CD8-positive, alpha-beta memory T cell (primary cell): ENCODE data around the gene ACE2. TPM values are rescaled to one million over a fixed set of nuclear protein-coding genes. Genes with fewer than 3 reads are reported as not detected.
A peak's percentile ranks its signal among the peaks of the same experiment; 100 is the strongest.

ENCODE experiments used
- CTCF ChIA-PET: fragments of 350-600 bp; sonication (Branson Sonifier 250); formaldehyde crosslinking; loops from one replicate; lab custom pipeline; 2021; ENCODE audit warnings: antibody characterized with exemption; lab: Charles Lee
- POLR2A ChIA-PET: fragments of 350-600 bp; sonication (Branson Sonifier 250); formaldehyde crosslinking; loops from one replicate; lab custom pipeline; 2021; ENCODE audit warnings: antibody characterized with exemption; lab: Charles Lee
- DNase-seq, 5 donors: peaks; one replicate each; pipeline versions ENCODE4 v3.0.0 to v3.0.0-alpha.2; 2020 to 2022; ENCODE audit warnings: mixed read lengths in 1 of 5
- H3K27ac ChIP-seq: one replicate; pipeline ENCODE4 v1.7.0; 2013; ENCODE audit warnings: low read depth, mild to moderate bottlenecking, low read length, moderate library complexity
- H3K27me3 ChIP-seq: 2 replicates; pipeline ENCODE4 v1.7.0; 2013; ENCODE audit warnings: low read length, mild to moderate bottlenecking; ENCODE audit not compliant: insufficient read depth, poor library complexity, severe bottlenecking
- H3K36me3 ChIP-seq: 2 replicates; pipeline ENCODE4 v1.7.0; 2013; ENCODE audit warnings: mild to moderate bottlenecking, low read length, moderate library complexity; ENCODE audit not compliant: insufficient read depth
- H3K4me1 ChIP-seq: 2 replicates; pipeline ENCODE4 v1.7.0; 2013; ENCODE audit warnings: mild to moderate bottlenecking, low read length, moderate library complexity; ENCODE audit not compliant: insufficient read depth
- H3K4me3 ChIP-seq: 2 replicates; pipeline ENCODE4 v1.7.0; 2013; ENCODE audit warnings: mild to moderate bottlenecking, low read length
- H3K9me3 ChIP-seq: 2 replicates; pipeline ENCODE4 v1.7.0; 2013; ENCODE audit warnings: mild to moderate bottlenecking, low read length
- H3K27ac Mint-ChIP-seq, 8 donors: one replicate each; pipeline ENCODE4 v1.8.0; 2020 to 2021; ENCODE audit warnings: mixed read lengths in 8 of 8, mild to moderate bottlenecking in 6 of 8, inconsistent platforms in 3 of 8, moderate library complexity in 3 of 8
- H3K27me3 Mint-ChIP-seq, 2 donors: one replicate each; pipeline ENCODE4 v1.8.0; 2020 to 2021; ENCODE audit warnings: mixed read lengths in 2 of 2, mild to moderate bottlenecking in 1 of 2, moderate library complexity in 1 of 2
- H3K36me3 Mint-ChIP-seq, 3 donors: one replicate each; pipeline ENCODE4 v1.8.0; 2020 to 2021; ENCODE audit warnings: mixed read lengths in 3 of 3, inconsistent platforms in 1 of 3, mild to moderate bottlenecking in 1 of 3
- H3K4me1 Mint-ChIP-seq, 3 donors: one replicate each; pipeline ENCODE4 v1.8.0; 2020 to 2021; ENCODE audit warnings: mixed read lengths in 3 of 3, inconsistent platforms in 1 of 3, mild to moderate bottlenecking in 1 of 3
- H3K4me3 Mint-ChIP-seq, 7 donors: one replicate each; pipeline ENCODE4 v1.8.0; 2020 to 2021; ENCODE audit warnings: mixed read lengths in 7 of 7, mild to moderate bottlenecking in 6 of 7, moderate library complexity in 4 of 7, inconsistent platforms in 2 of 7
- H3K9me3 Mint-ChIP-seq, 5 donors: one replicate each; pipeline ENCODE4 v1.8.0; 2020 to 2022; ENCODE audit warnings: mixed read lengths in 5 of 5, mild to moderate bottlenecking in 3 of 5, moderate library complexity in 2 of 5, inconsistent platforms in 1 of 5
- polyA plus RNA-seq: library from polyadenylated mRNA; unstranded; fragments of 300-500 nt; fragmentation: Illumina TruSeq; gene quantifications from one replicate; pipeline ENCODE4 v1.2.3, GENCODE V29; 2021
- total RNA-seq, 2 experiments: library from RNA; stranded (reverse); gene quantifications; one replicate each; pipeline ENCODE4 v1.2.3, GENCODE V29; 2021

ACE2 gene
- total and polyA plus RNA-seq, 3 experiments from 2014 or later, result not detected

GRCh38 chrX:15570145-15570544 is 30.6 kb downstream of the ACE2 start:
- Mint-ChIP-seq H3K27me3 (peaks cover 28 to 30% of the 10 kb centered on the region in 2 donors), H3K27ac (peak overlapping the region in 1 of 8 donors; percentile 4), H3K36me3 (peaks cover 0 to 2% (median 0%) of the 10 kb centered on the region in 3 donors), H3K4me3 (no peak overlapping the region), H3K9me3 (no peaks in the 10 kb centered on the region), H3K4me1 (peaks cover 0 to 18% (median 7%) of the 10 kb centered on the region in 3 donors)
- DNase-seq, result no peak
- Histone ChIP-seq H3K4me1 (no peaks in the 10 kb centered on the region), H3K27ac (no peak overlapping the region), H3K36me3 (no peaks in the 10 kb centered on the region), H3K4me3 (no peak overlapping the region), H3K9me3 (no peaks in the 10 kb centered on the region), H3K27me3 (no peaks in the 10 kb centered on the region)
- CTCF ChIA-PET, result no interaction called here
- POLR2A ChIA-PET, result no interaction called here

- H3K27ac ChIP-seq, result no peak overlapping the region
- CTCF ChIA-PET, result no interaction called here
- no peaks in the 10 kb centered on the region for H3K9me3 Mint-ChIP-seq
Measured at GRCh38 chrX:15567886-15568616, 32.7 kb downstream of the ACE2 start.

GRCh38 chrX:15567267-15567666 is 33.5 kb downstream of the ACE2 start:
- H3K27me3 Mint-ChIP-seq, result peaks cover 25 to 29% of the 10 kb centered on the region in 2 donors
- ChIA-PET POLR2A (no interaction called here), CTCF (no interaction called here)
- Histone ChIP-seq H3K4me3 (no peak overlapping the region), H3K27me3 (no peaks in the 10 kb centered on the region), H3K27ac (no peak overlapping the region), H3K9me3 (no peaks in the 10 kb centered on the region), H3K4me1 (no peaks in the 10 kb centered on the region), H3K36me3 (no peaks in the 10 kb centered on the region)
- H3K4me1 Mint-ChIP-seq, result peaks cover 0 to 18% (median 7%) of the 10 kb centered on the region in 3 donors
- H3K36me3 Mint-ChIP-seq, result peaks cover 0 to 2% (median 0%) of the 10 kb centered on the region in 3 donors
- no peaks in the 10 kb centered on the region for H3K9me3 Mint-ChIP-seq
- H3K27ac Mint-ChIP-seq, result peak overlapping the region in 7 of 8 donors; percentile 68 to 94 (median 87)
- peak overlapping the region in 4 of 7 donors; percentile 38 to 67 (median 45) for H3K4me3 Mint-ChIP-seq
- DNase-seq, result no peak

More at GRCh38 chrX:15567886-15568616, 32.7 kb downstream of the ACE2 start:
- H3K4me3 ChIP-seq, result no peak overlapping the region
- Mint-ChIP-seq H3K27me3 (peaks cover 27 to 29% of the 10 kb centered on the region in 2 donors), H3K36me3 (peaks cover 0 to 2% (median 0%) of the 10 kb centered on the region in 3 donors), H3K4me1 (peaks cover 0 to 18% (median 7%) of the 10 kb centered on the region in 3 donors), H3K4me3 (peak overlapping the region in 3 of 7 donors; percentile 8 to 37 (median 13)), H3K27ac (peak overlapping the region in 3 of 8 donors; percentile 80 to 94 (median 87))
- H3K9me3 ChIP-seq, result no peaks in the 10 kb centered on the region
- no peak for DNase-seq
- POLR2A ChIA-PET, result no interaction called here
- no peaks in the 10 kb centered on the region for H3K36me3 ChIP-seq
- no peaks in the 10 kb centered on the region for H3K27me3 ChIP-seq
- no peaks in the 10 kb centered on the region for H3K4me1 ChIP-seq

GRCh38 chrX:15566244-15566643 is 34.5 kb downstream of the ACE2 start:
- Mint-ChIP-seq H3K4me3 (peak overlapping the region in 2 of 7 donors; percentile 1 to 3), H3K4me1 (peaks cover 0 to 18% (median 7%) of the 10 kb centered on the region in 3 donors), H3K36me3 (peaks cover 0 to 2% (median 0%) of the 10 kb centered on the region in 3 donors), H3K27me3 (peaks cover 26 to 28% of the 10 kb centered on the region in 2 donors), H3K9me3 (no peaks in the 10 kb centered on the region), H3K27ac (peak overlapping the region in 3 of 8 donors; percentile 44 to 94 (median 80))
- no peaks in the 10 kb centered on the region for H3K9me3 ChIP-seq
- no peaks in the 10 kb centered on the region for H3K27me3 ChIP-seq
- no peaks in the 10 kb centered on the region for H3K4me1 ChIP-seq
- H3K4me3 ChIP-seq, result no peak overlapping the region
- no peak for DNase-seq
- no peaks in the 10 kb centered on the region for H3K36me3 ChIP-seq
- H3K27ac ChIP-seq, result no peak overlapping the region
- POLR2A ChIA-PET, result no interaction called here
- CTCF ChIA-PET, result no interaction called here

GRCh38 chrX:15564981-15565579 is 35.7 kb downstream of the ACE2 start:
- peak in 1 of 5 donors; percentile 3 for DNase-seq
- H3K27me3 ChIP-seq, result no peaks in the 10 kb centered on the region
- H3K36me3 Mint-ChIP-seq, result peaks cover 0 to 2% (median 0%) of the 10 kb centered on the region in 3 donors
- no peak overlapping the region for H3K4me3 Mint-ChIP-seq
- no peaks in the 10 kb centered on the region for H3K9me3 Mint-ChIP-seq
- no peaks in the 10 kb centered on the region for H3K9me3 ChIP-seq
- no peaks in the 10 kb centered on the region for H3K36me3 ChIP-seq
- no peaks in the 10 kb centered on the region for H3K4me1 ChIP-seq
- peaks cover 20 to 24% of the 10 kb centered on the region in 2 donors for H3K27me3 Mint-ChIP-seq
- ChIA-PET POLR2A (no interaction called here), CTCF (no interaction called here)
- H3K4me3 ChIP-seq, result no peak overlapping the region
- H3K27ac ChIP-seq, result no peak overlapping the region
- H3K27ac Mint-ChIP-seq, result no peak overlapping the region
- H3K4me1 Mint-ChIP-seq, result peaks cover 0 to 18% (median 7%) of the 10 kb centered on the region in 3 donors

- DNase-seq, result no peak
- Mint-ChIP-seq H3K27me3 (peaks cover 21 to 24% of the 10 kb centered on the region in 2 donors), H3K36me3 (peaks cover 0 to 2% (median 0%) of the 10 kb centered on the region in 3 donors), H3K27ac (no peak overlapping the region), H3K9me3 (peaks cover 0 to 2% (median 0%) of the 10 kb centered on the region in 5 donors), H3K4me1 (peaks cover 0 to 18% (median 5%) of the 10 kb centered on the region in 3 donors), H3K4me3 (no peak overlapping the region)
- Histone ChIP-seq H3K4me3 (no peak overlapping the region), H3K9me3 (no peaks in the 10 kb centered on the region), H3K4me1 (no peaks in the 10 kb centered on the region), H3K27me3 (no peaks in the 10 kb centered on the region), H3K36me3 (no peaks in the 10 kb centered on the region), H3K27ac (no peak overlapping the region)
- ChIA-PET CTCF (no interaction called here), POLR2A (no interaction called here)
Measured at GRCh38 chrX:15563056-15563455, 37.7 kb downstream of the ACE2 start.

GRCh38 chrX:15560924-15561323 is 39.8 kb downstream of the ACE2 start:
- no peaks in the 10 kb centered on the region for H3K36me3 ChIP-seq
- no peaks in the 10 kb centered on the region for H3K4me1 ChIP-seq
- H3K9me3 ChIP-seq, result no peaks in the 10 kb centered on the region
- H3K27me3 ChIP-seq, result no peaks in the 10 kb centered on the region
- no peak overlapping the region for H3K27ac Mint-ChIP-seq
- CTCF ChIA-PET, result no interaction called here
- peaks cover 19 to 20% of the 10 kb centered on the region in 2 donors for H3K27me3 Mint-ChIP-seq
- DNase-seq, result no peak
- peaks cover 0 to 2% (median 0%) of the 10 kb centered on the region in 5 donors for H3K9me3 Mint-ChIP-seq
- peaks cover 0 to 6% (median 0%) of the 10 kb centered on the region in 3 donors for H3K4me1 Mint-ChIP-seq
- no peaks in the 10 kb centered on the region for H3K36me3 Mint-ChIP-seq
- no peak overlapping the region for H3K4me3 ChIP-seq
- no peak overlapping the region for H3K27ac ChIP-seq
- no peak overlapping the region for H3K4me3 Mint-ChIP-seq
- POLR2A ChIA-PET, result no interaction called here

GRCh38 chrX:15559227-15559626 is 41.5 kb downstream of the ACE2 start:
- H3K4me1 Mint-ChIP-seq, result no peaks in the 10 kb centered on the region
- Histone ChIP-seq H3K4me1 (no peaks in the 10 kb centered on the region), H3K4me3 (no peak overlapping the region), H3K27ac (no peak overlapping the region), H3K36me3 (no peaks in the 10 kb centered on the region), H3K9me3 (no peaks in the 10 kb centered on the region), H3K27me3 (no peaks in the 10 kb centered on the region)
- ChIA-PET POLR2A (no interaction called here), CTCF (no interaction called here)
- H3K27ac Mint-ChIP-seq, result no peak overlapping the region
- peaks cover 0 to 2% (median 0%) of the 10 kb centered on the region in 5 donors for H3K9me3 Mint-ChIP-seq
- H3K27me3 Mint-ChIP-seq, result peaks cover 11 to 25% of the 10 kb centered on the region in 2 donors
- no peak for DNase-seq
- no peaks in the 10 kb centered on the region for H3K36me3 Mint-ChIP-seq
- H3K4me3 Mint-ChIP-seq, result no peak overlapping the region
